GM10266 (cell line): Measurements from ENCODE around the gene TTC23L.
A peak's percentile ranks its signal among the peaks of the same experiment; 100 is the strongest.

Source experiments
- DNase-seq: peaks from one replicate; pipeline ENCODE4 v3.0.0; 2012; ENCODE audit errors: extremely low spot score
- TF ChIP-seq, protein P1 (sequence below): IDR thresholded peaks from 2 replicates; pipeline ENCODE4 v1.5.1; 2012; ENCODE audit warnings: mild to moderate bottlenecking, low read depth; ENCODE audit not compliant: control insufficient read depth, insufficient read depth; ENCODE audit errors: missing control alignments

TTC23L gene

DNA sequence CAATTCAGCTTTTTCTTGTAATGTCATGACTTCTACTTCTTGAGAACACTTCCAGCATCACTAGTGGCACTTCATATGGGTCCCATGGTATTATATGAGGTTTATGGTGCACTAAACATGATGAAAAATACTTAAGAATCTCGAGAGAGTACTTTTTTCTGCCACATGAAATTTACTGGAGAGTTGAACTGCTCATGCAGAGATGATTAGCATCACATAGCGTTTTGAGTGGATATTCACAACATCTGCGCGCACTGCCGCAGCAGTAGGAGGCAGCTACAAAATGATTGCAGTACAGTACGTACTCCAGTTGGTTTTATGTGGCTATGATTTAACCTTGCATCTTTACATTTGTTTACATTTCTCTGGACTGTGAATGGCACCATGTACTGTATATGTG lies 61.7 kb downstream of the TTC23L start:
- TF ChIP-seq, protein P1, sequence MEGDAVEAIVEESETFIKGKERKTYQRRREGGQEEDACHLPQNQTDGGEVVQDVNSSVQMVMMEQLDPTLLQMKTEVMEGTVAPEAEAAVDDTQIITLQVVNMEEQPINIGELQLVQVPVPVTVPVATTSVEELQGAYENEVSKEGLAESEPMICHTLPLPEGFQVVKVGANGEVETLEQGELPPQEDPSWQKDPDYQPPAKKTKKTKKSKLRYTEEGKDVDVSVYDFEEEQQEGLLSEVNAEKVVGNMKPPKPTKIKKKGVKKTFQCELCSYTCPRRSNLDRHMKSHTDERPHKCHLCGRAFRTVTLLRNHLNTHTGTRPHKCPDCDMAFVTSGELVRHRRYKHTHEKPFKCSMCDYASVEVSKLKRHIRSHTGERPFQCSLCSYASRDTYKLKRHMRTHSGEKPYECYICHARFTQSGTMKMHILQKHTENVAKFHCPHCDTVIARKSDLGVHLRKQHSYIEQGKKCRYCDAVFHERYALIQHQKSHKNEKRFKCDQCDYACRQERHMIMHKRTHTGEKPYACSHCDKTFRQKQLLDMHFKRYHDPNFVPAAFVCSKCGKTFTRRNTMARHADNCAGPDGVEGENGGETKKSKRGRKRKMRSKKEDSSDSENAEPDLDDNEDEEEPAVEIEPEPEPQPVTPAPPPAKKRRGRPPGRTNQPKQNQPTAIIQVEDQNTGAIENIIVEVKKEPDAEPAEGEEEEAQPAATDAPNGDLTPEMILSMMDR, result no peak
- DNase-seq, result no peak

GRCh38 chr5:34903260-34903659 lies 64.3 kb downstream of the TTC23L start:
- TF ChIP-seq, protein P1, result no peak
- no peak for DNase-seq

- no peak for DNase-seq
These were observed 66.6 kb downstream of the TTC23L start for GRCh38 chr5:34905564-34905963.

DNA sequence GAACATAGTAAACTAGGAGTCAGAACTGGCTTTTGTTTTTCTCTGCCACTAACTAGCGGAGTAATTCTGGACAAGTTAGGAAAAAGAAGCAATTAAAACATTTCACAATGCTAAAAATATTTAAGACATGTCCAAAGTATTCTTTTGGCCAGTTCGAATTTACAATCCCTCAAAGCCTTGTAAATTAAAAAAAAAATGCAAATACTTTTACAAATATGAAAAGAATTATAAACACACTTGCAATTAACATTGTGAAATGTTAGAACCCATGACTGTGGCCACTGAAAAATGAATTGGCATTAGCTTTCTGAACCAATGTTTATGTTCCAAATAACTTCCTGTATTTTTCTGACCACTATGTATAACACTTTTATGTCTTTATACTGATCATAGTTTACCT lies 74.1 kb downstream of the TTC23L start:
- no peak for DNase-seq
- TF ChIP-seq, protein P1, result no peak

More at GRCh38 chr5:34905564-34905963, 66.6 kb downstream of the TTC23L start:
- TF ChIP-seq, protein P1, result peak; percentile 16

- TF ChIP-seq, protein P1, result no peak
- DNase-seq, result no peak
These were observed 75.7 kb downstream of the TTC23L start for GRCh38 chr5:34914671-34915138.

DNA sequence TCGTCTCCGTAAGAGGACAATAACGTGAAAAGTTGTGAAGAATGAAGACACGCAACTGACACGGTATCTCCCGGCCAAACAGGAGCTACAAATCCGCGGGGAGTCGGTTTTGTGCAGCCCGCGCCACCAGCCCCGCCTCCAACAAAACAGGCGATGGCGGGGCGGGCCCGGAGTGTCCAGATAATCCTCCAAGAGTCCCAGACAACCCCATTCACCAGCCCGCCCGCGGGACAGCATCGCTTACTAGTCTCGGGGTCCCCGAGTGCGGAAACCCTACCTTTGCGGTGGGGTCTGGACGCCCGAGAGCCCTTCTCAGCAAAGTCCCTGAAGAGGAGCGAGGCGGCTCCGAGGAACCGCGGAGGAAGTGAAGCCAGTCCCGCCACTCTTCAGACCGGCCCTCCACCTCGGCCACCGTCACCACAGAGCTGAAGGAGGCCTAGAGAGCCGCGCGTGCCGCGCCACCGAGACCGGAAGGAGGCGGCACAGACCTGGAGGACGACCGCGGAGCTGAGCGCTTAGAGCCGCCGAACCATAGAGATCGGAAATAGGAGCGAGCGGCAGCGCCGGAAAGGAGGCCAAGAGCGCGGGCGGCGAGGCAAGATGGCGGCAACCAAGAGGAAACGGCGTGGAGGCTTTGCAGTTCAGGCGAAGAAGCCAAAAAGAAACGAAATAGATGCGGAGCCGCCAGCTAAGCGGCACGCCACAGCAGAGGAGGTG lies 76.3 kb downstream of the TTC23L start, which contains the start of the genes BRIX1 and RAD1:
Gene BRIX1, plus strand, starts transcription at position 573 of the 717 bp plus-strand sequence. Its CDS starts 28 bp downstream, at position 601.
Gene RAD1, minus strand, starts transcription at position 366 of the 717 bp plus-strand sequence. CDS start 612 bp downstream, outside the sequence.
- TF ChIP-seq, protein P1, result peak; percentile 35
- peak; percentile 83 for DNase-seq

DNA sequence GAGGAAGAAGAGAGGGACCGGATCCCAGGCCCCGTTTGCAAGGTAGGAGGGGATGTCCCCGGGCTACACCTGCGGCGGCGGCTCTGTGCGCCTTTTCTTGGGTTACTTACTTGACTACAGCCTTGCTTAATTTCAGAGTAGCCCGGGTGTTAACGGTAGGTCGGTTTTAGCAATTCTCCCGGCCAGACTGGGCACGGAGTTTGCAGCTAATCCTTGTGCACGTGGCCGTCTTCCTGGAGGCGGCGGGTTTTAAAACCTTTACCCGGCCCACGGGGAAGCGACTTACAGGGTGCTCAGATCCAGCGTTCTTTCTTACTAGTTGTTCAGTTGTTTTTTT lies 76.9 kb downstream of the TTC23L start:
- TF ChIP-seq, protein P1, result no peak
- DNase-seq, result no peak
